Stomach (tissue), 4 donors: ENCODE data around the gene SERPINB1.

Experiments used
- CTCF ChIP-seq, 7 experiments: fragments of 450-650 bp in 4 of 7; fragments of 200-600 bp in 3 of 7; sonication (generic) in 3 of 7; IDR thresholded peaks; one replicate each; pipeline ENCODE4 v1.5.1; 2016 to 2019; ENCODE audit warnings: antibody characterized with exemption in 7 of 7, control low read depth in 2 of 7, mild to moderate bottlenecking in 1 of 7
- POLR2A ChIP-seq, 4 donors: fragments of 450-650 bp; IDR thresholded peaks; one replicate each; pipeline ENCODE4 v1.6.1; 2016; ENCODE audit warnings: antibody characterized with exemption in 4 of 4, control low read depth in 2 of 4, mild to moderate bottlenecking in 1 of 4, moderate library complexity in 1 of 4

GRCh38 chr6:2863901-2864300 is 22.2 kb upstream of the SERPINB1 start:
- TF ChIP-seq CTCF (IDR thresholded peaks at IDR 0.05) (no peak), POLR2A (IDR thresholded peaks at IDR 0.05) (no peak)
